NT2/D1 (cell line): ENCODE results near the gene ZNF446.
A peak's percentile ranks its signal among the peaks of the same experiment; 100 is the strongest.

Experiments
- DNase-seq: peaks from one replicate; pipeline ENCODE4 v3.0.0-alpha.2; 2011; ENCODE audit warnings: low read depth, low spot score
- H3K27me3 ChIP-seq: 2 replicates; pipeline ENCODE4 v1.6.0; 2011; ENCODE audit warnings: mild to moderate bottlenecking; ENCODE audit not compliant: insufficient read length, insufficient read depth
- H3K36me3 ChIP-seq: 2 replicates; pipeline ENCODE4 v1.6.1; 2011; ENCODE audit warnings: mild to moderate bottlenecking, low read length, mixed read lengths; ENCODE audit not compliant: insufficient read depth, insufficient read length
- H3K4me1 ChIP-seq: 2 replicates; pipeline ENCODE4 v1.5.1; 2011; ENCODE audit not compliant: insufficient read depth, insufficient read length
- H3K4me3 ChIP-seq: 2 replicates; pipeline ENCODE4 v1.5.1; 2011; ENCODE audit warnings: low read depth; ENCODE audit not compliant: insufficient read length
- H3K9ac ChIP-seq: 2 replicates; pipeline ENCODE4 v1.6.0; 2011; ENCODE audit warnings: low read depth; ENCODE audit not compliant: insufficient read length
- H3K9me3 ChIP-seq: 2 replicates; pipeline ENCODE4 v1.5.1; 2011; ENCODE audit warnings: mild to moderate bottlenecking, low read length; ENCODE audit not compliant: insufficient read depth
- SUZ12 ChIP-seq: IDR thresholded peaks from 2 replicates; pipeline ENCODE4 v1.6.1; 2011; ENCODE audit not compliant: insufficient read length, insufficient read depth; ENCODE audit errors: extremely low read depth
- YY1 ChIP-seq: IDR thresholded peaks from 2 replicates; pipeline ENCODE4 v1.6.1; 2011; ENCODE audit not compliant: insufficient read length, insufficient read depth
- ZNF274 ChIP-seq: IDR thresholded peaks from 2 replicates; pipeline ENCODE4 v1.6.1; 2011; ENCODE audit warnings: mild to moderate bottlenecking, low read depth, low read length

ZNF446 gene

DNA sequence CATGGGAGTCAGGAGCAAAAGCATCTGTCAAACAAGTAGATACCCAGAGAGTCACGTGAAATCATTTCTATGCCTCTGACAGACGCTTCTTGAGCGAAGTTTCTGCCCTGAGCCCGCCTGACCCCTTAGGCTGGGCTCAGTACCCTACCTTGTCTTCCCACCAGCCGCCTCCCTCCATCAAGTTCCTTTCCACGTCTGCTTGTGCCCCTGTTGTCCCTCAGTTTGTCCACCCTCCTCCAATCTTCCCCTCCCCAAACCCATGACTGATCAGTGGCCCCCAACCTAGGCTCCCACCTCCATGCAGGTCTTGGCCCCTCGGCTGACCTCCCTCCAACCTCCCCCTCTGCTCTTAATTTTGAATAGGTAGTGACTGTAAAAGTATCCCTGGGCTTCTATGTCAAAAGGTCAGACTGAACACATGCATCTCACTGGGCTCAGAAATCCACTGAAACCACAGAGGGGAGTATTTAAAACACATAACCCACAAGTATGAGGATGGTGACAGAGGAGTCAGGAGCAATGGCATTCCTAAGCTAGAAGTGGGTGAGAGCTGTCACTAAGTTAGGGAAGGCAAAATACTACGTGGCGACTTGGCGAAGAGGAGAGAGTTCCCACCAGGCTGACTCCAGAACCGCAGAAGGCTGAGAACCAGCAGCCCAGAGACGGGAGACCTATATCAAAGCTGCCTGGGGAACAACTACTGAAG, 1.7 kb upstream of the ZNF446 start:
- Histone ChIP-seq H3K4me1 (peaks cover 9% of the 10 kb centered on the region), H3K36me3 (peaks cover 37% of the 10 kb centered on the region), H3K9me3 (no peaks in the 10 kb centered on the region), H3K9ac (peak overlapping the region; percentile 95), H3K27me3 (no peaks in the 10 kb centered on the region), H3K4me3 (no peak overlapping the region)
- TF ChIP-seq YY1 (no peak), ZNF274 (no peak), SUZ12 (no peak)
- DNase-seq = no peak

DNA sequence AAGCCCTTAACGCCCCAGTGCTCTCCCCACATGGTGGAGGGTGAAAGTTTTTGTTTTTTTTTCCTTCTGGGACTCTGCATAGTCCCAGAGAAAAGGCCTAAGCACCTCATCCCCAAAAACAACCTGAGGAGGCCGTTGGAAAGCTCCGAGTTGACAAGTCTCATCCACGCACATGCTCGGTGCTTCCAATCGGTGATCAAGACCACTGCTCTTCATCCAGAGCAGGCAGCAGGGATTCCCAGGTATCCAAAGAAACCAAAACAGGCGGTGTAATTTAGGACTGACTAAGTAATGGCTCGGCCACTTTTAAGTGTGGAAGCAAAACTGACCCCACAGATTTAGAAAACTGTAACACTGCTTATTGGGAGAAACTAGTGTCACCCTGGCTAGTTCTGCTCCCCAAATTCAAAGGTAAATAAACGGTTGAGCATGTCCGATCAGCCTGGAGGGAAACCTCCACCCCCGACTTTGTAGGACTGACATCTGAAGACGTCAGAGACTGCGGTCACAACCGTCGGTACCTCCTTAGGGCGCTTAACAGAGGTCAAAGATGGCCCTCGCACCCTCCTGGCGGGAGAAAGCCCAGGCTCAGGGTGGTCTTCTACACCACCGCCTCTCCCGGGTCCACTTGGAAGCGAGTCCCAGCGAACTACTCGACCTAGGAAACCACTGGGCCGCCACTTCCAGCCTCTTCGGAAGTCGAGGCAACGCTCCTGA, 997 bp upstream of the ZNF446 start:
- Histone ChIP-seq H3K27me3 (no peaks in the 10 kb centered on the region), H3K36me3 (peaks cover 34% of the 10 kb centered on the region), H3K9ac (peak overlapping the region; percentile 95), H3K4me3 (peak overlapping the region; percentile 74), H3K4me1 (peaks cover 9% of the 10 kb centered on the region), H3K9me3 (no peaks in the 10 kb centered on the region)
- TF ChIP-seq YY1 (no peak), ZNF274 (no peak), SUZ12 (no peak)
- no peak for DNase-seq

DNA sequence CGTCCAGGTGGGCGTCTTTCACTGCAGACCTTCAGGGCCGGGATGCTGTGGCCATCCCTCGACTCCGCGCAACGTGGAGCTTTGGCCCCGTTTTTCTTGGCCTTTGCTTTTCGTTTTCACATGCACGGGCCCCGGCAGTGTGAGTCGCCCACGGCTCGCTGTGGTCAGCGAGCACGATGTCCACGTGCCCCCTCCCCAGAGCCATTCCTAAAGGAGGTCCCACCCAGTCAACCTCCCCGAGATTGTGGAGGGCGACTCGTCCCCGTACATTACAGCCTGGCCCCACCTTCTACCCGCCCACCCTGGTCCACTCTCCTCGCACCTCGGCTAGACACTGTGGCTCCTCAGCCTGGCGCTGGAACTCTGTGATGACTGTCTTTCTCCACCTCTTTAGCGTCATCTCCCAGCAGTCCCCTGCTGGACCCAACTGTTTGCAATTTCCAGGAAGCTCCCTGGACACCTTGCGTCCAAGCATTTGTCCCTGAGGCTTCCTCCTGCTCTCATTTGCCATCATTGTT, 405 bp downstream of the ZNF446 start:
- TF ChIP-seq ZNF274 (no peak), YY1 (no peak), SUZ12 (no peak)
- peaks cover 9% of the 10 kb centered on the region for H3K4me1 ChIP-seq
- H3K27me3 ChIP-seq = no peaks in the 10 kb centered on the region
- no peaks in the 10 kb centered on the region for H3K9me3 ChIP-seq
- H3K4me3 ChIP-seq = peak overlapping the region; percentile 74
- peak overlapping the region; percentile 95 for H3K9ac ChIP-seq
- no peak for DNase-seq
- peaks cover 40% of the 10 kb centered on the region for H3K36me3 ChIP-seq

DNA sequence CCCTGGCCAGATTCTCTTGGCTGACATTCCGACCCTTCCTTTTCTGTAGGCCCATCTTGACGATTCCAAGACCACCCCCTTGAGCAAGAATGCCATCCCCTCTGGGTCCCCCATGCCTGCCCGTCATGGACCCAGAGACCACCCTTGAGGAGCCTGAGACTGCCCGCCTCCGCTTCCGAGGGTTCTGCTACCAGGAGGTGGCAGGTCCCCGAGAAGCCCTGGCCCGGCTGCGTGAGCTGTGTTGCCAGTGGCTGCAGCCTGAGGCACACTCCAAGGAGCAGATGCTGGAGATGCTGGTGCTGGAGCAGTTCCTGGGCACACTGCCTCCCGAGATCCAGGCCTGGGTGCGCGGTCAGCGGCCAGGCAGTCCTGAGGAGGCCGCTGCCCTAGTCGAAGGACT, 978 bp downstream of the ZNF446 start:
- TF ChIP-seq SUZ12 (no peak), ZNF274 (no peak), YY1 (no peak)
- H3K4me3 ChIP-seq = peak overlapping the region; percentile 74
- peak overlapping the region; percentile 95 for H3K9ac ChIP-seq
- peaks cover 9% of the 10 kb centered on the region for H3K4me1 ChIP-seq
- no peak for DNase-seq
- H3K27me3 ChIP-seq = no peaks in the 10 kb centered on the region
- peaks cover 34% of the 10 kb centered on the region for H3K36me3 ChIP-seq
- H3K9me3 ChIP-seq = no peaks in the 10 kb centered on the region

DNA sequence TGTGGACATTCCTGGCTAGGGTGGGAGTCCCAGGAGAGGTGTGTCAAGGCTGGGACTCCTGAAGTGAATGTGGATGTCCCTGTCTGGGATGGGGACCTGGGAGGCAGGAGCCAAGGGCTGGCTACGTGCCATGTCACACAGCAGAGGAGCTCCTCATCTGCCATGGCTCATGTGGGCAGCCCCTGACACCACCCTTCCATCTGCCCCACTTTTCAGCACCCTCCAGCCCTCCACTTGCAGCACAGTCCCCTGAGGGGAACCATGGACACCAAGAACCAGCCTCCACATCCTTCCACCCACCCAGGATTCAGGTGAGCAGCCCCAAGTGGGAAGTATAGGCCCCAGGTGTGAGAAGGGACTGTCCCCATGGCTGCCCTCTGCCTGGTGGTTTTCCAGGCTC, 1.7 kb downstream of the ZNF446 start:
- H3K27me3 ChIP-seq = no peaks in the 10 kb centered on the region
- no peaks in the 10 kb centered on the region for H3K9me3 ChIP-seq
- H3K4me3 ChIP-seq = no peak overlapping the region
- H3K36me3 ChIP-seq = peaks cover 27% of the 10 kb centered on the region
- DNase-seq = no peak
- no peak overlapping the region for H3K9ac ChIP-seq
- peaks cover 9% of the 10 kb centered on the region for H3K4me1 ChIP-seq
- TF ChIP-seq ZNF274 (no peak), SUZ12 (no peak), YY1 (no peak)

DNA sequence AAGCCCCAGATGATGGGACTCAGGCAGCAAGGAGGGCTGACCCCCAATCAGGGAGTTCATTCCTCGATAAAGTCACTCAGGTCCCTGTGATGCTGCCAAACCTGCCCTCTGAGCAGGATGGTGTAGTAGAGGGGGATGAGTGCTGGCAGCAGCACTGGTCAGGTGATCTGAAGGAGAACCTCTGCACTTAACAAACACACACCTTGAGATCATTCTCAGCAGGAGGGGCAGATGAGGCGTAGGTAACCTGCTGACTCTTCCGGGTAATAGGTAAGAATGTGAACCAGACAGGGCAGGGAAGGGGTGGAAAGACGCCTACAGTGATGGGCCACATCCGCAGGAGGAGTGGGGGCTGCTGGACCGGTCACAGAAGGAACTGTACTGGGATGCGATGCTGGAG, 3.2 kb downstream of the ZNF446 start:
- DNase-seq = no peak
- Histone ChIP-seq H3K9ac (no peak overlapping the region), H3K36me3 (peaks cover 16% of the 10 kb centered on the region), H3K4me3 (no peak overlapping the region), H3K27me3 (no peaks in the 10 kb centered on the region), H3K4me1 (peaks cover 9% of the 10 kb centered on the region), H3K9me3 (no peaks in the 10 kb centered on the region)
- TF ChIP-seq ZNF274 (no peak), SUZ12 (no peak), YY1 (no peak)

DNA sequence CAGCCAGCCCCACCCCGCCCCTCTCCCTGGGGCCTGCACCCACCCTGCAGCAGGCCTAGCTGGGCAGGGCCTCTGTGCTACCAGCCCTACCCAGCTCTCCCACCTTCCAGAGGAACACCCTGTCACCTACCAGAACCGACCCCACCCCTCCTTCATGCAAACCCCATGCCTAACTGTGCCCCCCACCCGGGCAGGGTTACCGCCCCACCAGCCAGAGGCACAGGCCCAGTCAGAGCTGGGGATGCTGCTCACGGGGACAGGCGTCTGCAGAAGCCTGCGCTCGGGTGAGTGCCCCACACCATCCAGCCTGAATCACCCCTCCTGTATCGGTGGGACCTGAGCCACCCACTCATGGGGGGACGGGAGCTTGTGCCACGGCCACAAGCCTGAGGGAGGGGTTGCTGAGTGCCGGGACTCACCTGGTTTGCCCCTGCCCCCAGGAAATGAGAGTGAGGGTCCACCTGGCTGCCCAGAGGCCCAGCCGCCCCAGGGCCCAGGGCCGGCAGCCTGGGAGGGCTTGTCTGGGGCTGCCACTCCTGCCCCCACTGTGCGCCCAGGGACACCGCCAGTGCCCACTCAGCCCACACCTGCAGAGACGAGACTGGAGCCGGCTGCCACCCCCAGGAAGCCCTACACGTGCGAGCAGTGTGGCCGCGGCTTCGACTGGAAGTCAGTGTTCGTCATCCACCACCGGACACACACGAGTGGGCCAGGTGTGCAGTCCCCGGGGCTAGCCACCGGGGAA, 3.8 kb downstream of the ZNF446 start:
- no peaks in the 10 kb centered on the region for H3K27me3 ChIP-seq
- DNase-seq = no peak
- no peak overlapping the region for H3K4me3 ChIP-seq
- no peak for TF ChIP-seq YY1
- TF ChIP-seq SUZ12 = no peak
- no peak for TF ChIP-seq ZNF274
- no peaks in the 10 kb centered on the region for H3K9me3 ChIP-seq
- H3K4me1 ChIP-seq = peaks cover 9% of the 10 kb centered on the region
- H3K36me3 ChIP-seq = peaks cover 16% of the 10 kb centered on the region
- H3K9ac ChIP-seq = no peak overlapping the region
